ENCODE measurements around the gene IL10RA. TPM values are rescaled to one million over a fixed set of nuclear protein-coding genes. Genes with fewer than 3 reads are reported as not detected.

IL10RA gene
- total RNA-seq, 2 experiments from 2014 or later, result 58.1 to 62.6 TPM

DNA sequence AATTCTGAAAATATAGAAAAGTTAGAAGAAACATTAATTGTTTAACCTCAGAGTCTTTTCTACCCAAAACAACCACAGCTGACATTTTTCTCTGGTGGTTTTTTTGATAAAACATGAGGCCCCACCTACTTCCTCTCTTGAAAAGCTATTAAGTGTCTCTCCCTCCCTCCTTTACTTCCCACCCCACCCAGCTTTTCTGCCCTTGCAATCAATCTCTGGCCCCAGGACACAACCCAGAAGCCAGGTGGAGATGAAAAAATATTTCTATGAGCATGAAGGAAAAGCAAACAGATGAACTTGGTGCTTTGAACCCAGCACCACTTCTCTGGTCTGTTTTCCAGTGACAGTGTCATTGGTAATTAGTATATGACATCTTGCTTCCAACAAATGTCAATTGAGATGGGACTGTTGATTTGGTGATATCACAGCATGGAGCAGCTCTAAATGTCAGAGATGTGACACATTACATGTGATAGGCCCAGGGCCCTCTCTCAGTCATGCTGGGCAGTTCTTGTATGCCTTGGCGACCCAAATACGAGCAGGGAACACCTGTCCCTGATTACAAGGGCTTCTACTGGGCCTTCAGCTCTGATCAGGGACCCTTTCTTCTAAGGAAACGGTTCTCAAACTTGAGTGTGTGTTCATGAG, 33.0 kb upstream of the IL10RA start:
- CTCF ChIA-PET, result interaction anchor here (1.0 to 6.6 kb wide), 7 partner anchors 9 to 99 kb away, joined by 3 to 49 read pairs (median 3); partner anchors contain the start of gene IL10RA
- POLR2A ChIA-PET, result interaction anchor here (1.0 to 1.3 kb wide), 2 partner anchors 27 to 49 kb away, joined by 4 to 6 read pairs; no protein-coding TSS in a partner anchor

DNA sequence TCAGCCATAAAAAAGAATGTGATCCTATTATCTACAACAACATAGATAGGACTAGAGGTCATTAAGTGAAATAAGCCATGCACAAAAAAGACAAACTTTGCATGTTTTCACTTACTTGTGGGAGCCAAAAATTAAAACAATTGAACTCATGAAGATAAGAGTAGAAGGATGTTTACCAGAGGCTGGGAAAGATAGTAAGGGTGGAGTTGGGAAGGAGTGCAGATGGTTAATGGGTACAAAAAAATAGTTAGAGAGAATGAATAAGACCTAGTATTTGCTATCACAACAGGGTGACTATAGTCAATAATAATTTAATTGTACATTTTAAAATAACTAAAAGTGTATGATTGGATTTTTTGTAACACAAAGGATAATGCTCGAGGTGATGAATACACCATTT, 27.2 kb upstream of the IL10RA start:
- POLR2A ChIA-PET, result no interaction called here

DNA sequence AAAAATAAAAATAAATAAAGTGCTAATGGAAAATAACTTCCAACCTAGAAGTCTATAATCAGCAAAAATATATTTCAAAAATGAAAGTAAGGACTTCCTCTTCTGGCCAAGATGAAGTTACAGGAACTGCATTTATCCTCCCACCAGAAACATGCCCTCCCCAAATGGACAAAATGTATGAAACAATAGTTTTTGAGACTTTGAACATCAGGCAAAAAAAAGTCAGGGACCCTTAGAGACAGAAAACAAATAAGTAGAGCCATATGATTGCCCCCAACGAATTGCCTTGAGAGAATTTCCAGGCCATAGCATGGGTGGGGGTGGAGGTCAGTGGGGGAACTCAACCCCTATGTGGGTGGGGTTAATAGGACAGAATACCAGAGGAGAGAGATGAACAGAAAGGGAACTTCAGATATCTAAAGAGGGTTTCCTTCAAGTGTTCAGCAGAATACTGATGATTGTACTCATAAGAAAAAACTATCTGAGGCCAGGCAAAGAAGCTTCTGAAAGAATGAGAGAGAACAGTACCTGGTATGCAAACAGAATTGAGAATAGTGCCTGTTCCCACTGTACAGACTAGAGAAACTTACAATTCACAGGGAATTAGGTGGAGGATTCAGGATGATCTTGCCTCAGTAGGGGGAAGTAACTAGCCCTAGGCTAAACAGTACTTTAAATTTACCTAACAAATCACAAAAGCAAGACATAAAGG, 26.6 kb upstream of the IL10RA start:
- CTCF ChIA-PET, result interaction anchor here (1.1 to 1.5 kb wide), 4 partner anchors 9 to 136 kb away, joined by 3 to 6 read pairs (median 5); no protein-coding TSS in a partner anchor
- POLR2A ChIA-PET, result interaction anchor here (1.0 kb wide), 2 partner anchors 28 to 43 kb away, joined by 3 to 4 read pairs; no protein-coding TSS in a partner anchor

More for the DNA sequence above, 27.2 kb upstream of the IL10RA start:
- CTCF ChIA-PET, result no interaction called here

DNA sequence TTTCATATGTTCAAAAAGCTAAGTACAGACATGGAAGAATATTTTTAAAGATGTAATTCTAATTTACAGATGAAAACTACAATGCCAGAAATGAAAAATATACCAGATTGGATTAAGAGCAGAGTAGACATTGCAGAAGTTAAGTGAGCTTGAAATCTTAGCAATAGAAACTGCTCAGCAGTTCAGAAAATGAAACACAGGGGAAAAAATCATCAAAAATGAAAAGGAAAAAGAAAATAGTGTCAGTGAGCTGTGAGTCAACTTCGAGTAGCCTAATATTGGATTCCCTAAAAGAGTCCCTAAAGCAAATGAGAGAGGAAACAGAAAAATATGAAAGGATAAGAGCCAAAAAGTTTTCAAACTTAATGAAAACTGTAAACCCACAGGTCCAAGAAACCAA, 25.8 kb upstream of the IL10RA start:
- CTCF ChIA-PET, result interaction anchor here (1.1 to 1.5 kb wide), 4 partner anchors 10 to 137 kb away, joined by 3 to 6 read pairs (median 5); no protein-coding TSS in a partner anchor
- POLR2A ChIA-PET, result interaction anchor here (1.0 kb wide), 2 partner anchors 27 to 42 kb away, joined by 3 to 4 read pairs; no protein-coding TSS in a partner anchor

DNA sequence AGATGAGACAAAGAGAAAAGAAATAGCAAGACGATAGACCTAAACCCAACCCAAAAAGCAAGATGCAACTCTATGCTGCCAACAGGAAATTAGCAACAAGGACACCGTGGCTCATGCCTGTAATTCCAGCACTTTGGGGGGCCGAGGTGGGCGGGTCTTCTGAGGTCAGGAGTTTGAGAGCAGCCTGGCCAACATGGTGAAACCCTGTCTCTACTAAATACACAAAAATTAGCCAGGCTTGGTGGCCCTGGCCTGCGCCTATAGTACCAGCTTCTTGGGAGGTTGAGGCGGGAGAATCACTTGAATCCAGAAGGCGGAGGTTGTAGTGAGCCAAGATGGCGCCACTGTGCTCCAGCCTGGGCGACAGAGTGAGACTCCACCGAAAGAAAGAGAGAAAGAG, 24.3 kb upstream of the IL10RA start:
- CTCF ChIA-PET, result interaction anchor here (0.9 to 1.3 kb wide), 2 partner anchors 9 to 15 kb away, joined by 3 read pairs; no protein-coding TSS in a partner anchor
- POLR2A ChIA-PET, result no interaction called here

DNA sequence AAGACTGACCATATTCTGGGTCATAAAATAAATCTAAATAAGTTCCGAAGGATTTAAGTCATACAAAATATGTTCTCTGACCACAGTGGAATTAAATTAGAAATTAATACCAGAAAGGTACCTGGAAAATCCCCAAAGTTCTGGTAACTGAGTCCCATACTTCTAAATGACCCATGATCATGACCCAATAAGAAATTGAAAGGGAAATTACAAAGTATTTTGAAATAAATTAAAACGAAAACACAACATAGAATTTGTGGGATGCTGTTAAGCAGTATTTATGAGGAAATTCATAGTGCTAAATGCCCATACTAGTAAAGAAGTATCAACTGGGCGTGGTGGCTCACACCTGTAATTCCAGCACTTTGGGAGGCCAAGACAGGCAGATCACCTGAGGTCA, 23.4 kb upstream of the IL10RA start:
- POLR2A ChIA-PET, result no interaction called here
- CTCF ChIA-PET, result interaction anchor here (1.0 to 1.3 kb wide), 2 partner anchors 10 to 12 kb away, joined by 3 read pairs; no protein-coding TSS in a partner anchor

DNA sequence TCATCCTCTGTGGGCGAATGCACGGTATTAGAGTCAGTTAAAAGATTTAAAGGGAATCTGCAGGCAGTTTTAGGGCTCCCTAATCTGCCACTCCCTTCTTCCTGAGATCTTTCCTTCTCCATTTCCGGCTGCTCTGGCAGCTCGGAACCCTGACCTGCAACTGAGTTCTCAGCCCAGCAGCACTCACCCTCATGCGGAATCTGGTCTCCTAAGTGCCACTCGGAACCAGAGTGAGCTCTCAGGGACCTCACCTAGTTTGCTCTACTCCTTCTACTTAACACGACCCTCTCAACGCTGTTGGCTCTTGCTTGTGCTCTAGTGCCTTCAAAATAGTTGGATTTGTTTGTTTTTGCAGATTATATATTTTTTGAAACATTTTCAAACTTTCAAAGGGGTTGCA, 19.3 kb upstream of the IL10RA start:
- ChIA-PET POLR2A (interaction anchor here (0.8 to 1.2 kb wide), 2 partner anchors 16 to 84 kb away, joined by 3 to 6 read pairs; no protein-coding TSS in a partner anchor), CTCF (interaction anchor here (0.6 kb wide), 1 partner anchor 131 kb away, joined by 5 read pairs; no protein-coding TSS in a partner anchor)

DNA sequence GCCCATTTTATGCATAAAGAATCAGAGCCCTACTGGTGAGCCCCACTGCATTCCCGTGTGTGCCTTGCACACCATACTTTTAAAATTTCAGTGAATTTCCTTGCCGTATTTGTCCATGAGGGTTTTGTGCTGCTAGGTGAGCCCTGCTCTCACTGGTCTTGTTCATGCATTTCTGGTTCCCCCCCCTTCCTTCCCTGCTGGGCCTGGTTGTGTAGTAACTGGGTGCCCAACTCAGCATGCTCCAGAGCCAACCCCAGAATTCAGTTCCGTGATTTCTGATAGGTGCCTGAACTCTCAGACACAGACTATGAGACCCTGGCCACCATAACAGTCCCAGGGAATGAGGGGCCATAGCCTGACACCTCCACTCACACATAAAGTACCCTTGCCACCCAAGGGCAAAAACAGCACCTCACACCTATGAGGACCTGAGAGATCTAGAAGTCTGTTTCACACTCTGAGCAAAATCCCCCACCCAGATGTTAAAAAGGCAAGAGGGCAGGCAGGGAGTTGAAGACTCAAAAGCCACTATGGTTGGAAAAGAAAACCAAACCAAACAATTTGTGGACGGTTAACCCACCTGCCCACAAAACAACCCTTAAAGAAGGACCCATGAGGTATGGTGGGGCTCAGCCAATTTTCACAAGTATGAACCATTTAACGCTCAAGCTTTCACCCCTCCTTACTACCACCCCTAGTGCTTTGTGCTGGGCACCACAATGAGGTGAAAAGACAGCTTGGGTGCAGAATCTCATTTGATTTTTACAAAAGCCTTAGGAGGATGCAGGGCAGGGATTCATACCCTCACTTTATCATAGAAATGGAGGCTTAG, 16.8 kb upstream of the IL10RA start:
- ChIA-PET POLR2A (interaction anchor here (0.5 to 1.4 kb wide), 5 partner anchors 10 to 414 kb away, joined by 3 to 8 read pairs (median 3); no protein-coding TSS in a partner anchor), CTCF (interaction anchor here (0.5 to 2.1 kb wide), 5 partner anchors 16 to 313 kb away, joined by 3 to 9 read pairs (median 4); partner anchors contain the start of gene IL10RA)

DNA sequence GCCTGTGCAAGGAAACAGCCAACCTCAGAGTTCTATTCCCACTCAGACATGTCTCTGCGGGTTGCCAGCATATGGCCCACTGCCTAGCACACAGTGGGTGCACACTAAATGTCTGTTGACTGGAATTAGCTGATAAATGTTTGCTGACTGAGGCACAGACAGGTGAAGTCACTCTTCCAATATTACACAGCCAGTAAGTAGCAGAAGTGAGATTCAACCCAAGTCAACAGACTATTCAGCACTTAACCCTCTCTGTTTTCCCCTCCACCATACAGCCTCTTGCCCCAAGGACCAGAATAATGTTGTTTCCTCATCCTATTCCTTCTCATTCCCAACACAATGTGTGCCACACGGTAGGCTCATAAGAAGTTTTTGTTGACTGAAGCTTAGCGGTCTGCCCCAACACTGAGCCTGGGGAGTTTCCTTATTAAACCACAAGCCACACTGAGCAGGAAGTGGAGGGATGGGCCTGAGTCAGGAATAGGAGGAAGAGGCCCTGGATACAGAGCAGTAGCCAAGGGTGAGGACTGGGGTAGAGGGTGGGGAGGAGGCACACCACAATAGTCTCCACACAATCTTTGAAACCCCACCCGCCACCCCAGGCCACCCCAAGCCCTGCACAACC, 15.7 kb upstream of the IL10RA start:
- ChIA-PET CTCF (interaction anchor here (0.8 to 2.1 kb wide), 8 partner anchors 12 to 83 kb away, joined by 3 to 9 read pairs (median 4); partner anchors contain the start of gene IL10RA), POLR2A (interaction anchor here (1.0 to 1.4 kb wide), 3 partner anchors 16 to 32 kb away, joined by 3 to 5 read pairs (median 5); partner anchors contain the start of gene IL10RA)

DNA sequence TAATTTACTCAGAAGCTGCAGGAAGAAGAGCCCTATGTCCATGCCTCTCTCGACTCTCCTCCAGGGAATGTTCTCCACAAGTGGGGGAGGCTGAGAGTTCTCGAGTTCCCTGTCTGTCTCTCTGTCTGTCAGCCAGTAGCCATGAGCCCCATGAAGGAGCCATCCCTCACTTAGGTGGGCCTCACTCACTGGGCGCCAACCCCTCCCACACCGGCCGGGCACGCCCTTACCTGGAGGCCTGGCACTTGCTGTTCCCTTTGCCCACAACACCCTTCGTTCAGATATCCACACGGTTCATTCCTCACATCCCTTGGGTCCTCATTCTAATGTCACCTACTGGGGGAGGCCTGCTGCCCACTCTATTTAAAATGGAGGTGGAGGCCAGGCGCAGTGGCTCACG, 14.2 kb upstream of the IL10RA start:
- ChIA-PET POLR2A (interaction anchor here (0.6 kb wide), 1 partner anchor 14 kb away, joined by 5 read pairs; the partner anchor contains the start of gene IL10RA), CTCF (no interaction called here)

DNA sequence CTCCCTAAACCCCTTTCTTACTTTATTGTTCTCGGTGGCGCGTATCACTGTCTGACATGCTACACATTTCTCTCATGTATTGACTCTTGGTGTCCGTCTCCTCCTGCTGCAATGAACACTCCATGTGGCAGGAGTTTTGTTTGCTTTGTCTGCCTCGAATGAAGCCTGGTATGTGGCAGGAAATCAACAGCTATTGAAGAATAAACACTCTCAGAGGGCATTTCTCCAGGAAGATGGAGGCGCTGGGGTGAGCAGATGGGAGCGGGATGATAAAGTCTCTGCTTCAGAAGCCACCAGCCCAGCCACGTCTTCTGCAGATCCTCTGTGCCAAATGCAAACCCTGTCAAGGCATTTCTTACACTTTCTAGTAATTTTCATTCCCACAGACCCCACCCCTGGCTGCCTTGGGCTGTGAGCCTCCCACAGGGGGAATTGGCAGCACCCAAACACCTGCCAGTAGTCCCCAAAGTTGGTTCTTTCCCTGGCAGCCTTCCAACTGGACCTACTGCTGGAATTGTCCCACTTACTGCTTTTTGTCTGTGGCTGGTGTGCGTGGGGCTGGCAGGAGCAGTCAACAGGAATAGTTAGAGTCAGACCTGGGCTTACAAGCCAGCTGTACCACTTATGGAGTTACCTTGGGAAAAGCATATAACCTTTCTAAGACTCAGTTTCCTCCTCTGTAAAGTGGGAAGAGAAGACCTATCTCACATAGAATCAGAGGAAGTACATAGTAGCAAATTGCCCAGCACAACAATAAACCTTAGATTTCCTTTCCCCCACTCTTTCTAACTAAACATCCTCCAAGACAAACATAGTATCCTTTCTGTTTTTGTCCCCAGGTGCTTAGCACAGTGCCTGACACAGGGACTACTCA, 13.3 kb upstream of the IL10RA start:
- CTCF ChIA-PET, result interaction anchor here (0.8 to 2.7 kb wide), 2 partner anchors 12 to 80 kb away, joined by 3 to 17 read pairs; no protein-coding TSS in a partner anchor
- POLR2A ChIA-PET, result interaction anchor here (0.7 kb wide), 1 partner anchor 200 kb away, joined by 3 read pairs; no protein-coding TSS in a partner anchor

DNA sequence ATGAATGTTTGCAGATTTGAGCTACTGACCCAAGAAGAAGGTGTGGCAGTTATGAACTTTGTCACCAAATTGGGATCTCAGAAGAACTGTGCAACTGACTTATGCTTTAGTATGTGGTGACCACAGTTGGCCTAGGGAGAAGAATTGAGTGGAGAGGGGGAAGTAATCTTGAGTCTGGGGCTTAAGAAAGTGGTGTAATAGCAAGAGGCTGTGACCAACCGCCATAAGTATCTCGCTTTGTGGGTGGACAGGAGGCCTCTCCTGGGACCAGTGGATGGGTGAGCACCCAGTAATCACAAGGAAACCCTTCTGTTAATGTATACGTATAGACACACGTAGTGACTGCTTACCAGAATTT, 12.7 kb upstream of the IL10RA start:
- POLR2A ChIA-PET, result interaction anchor here (0.7 kb wide), 1 partner anchor 201 kb away, joined by 3 read pairs; no protein-coding TSS in a partner anchor
- CTCF ChIA-PET, result interaction anchor here (1.2 to 2.7 kb wide), 2 partner anchors 33 to 80 kb away, joined by 4 to 17 read pairs; no protein-coding TSS in a partner anchor

DNA sequence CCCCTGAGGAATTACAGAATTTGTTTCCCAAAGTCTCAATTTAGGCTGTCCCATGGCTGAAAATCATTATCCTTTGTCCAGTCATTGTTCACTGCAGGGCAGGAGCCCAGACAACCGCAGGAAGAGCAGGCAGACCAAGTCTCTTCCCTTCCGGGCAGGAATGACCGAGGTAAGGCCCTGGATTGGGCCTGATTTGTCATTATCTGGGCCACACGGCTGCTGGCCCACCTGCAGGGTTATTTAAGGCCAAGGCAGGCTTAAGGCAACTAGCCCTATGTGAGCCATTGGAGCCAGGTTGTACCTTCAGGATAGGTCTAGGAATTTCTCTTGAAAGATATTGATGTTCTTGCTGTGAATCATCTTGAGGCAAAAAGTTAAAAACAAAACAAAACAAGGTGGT, 9.7 kb upstream of the IL10RA start:
- CTCF ChIA-PET, result interaction anchor here (1.0 to 1.5 kb wide), 4 partner anchors 10 to 76 kb away, joined by 3 read pairs; partner anchors contain the start of gene IL10RA

DNA sequence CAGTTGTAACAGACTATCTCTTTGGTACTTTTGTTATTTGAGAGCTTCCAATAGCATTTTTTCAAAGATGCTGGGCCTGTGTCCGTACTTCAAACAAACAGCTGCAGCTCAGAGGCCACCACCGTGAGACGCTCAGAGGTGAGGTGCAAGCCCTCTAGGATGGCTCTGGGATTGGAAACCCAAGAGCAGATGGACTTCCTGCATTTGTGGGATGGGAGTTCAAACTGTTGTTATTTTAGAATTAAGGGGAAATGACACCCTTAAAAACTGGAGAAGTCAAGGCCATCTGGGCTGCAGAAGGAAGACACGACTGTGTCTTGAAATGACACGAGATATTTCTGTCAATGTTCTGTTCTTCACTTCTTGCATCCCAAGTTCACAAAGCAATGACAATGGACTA, 9.2 kb upstream of the IL10RA start:
- CTCF ChIA-PET, result interaction anchor here (1.0 to 1.5 kb wide), 4 partner anchors 15 to 76 kb away, joined by 3 to 5 read pairs (median 3); no protein-coding TSS in a partner anchor
- POLR2A ChIA-PET, result interaction anchor here (1.3 kb wide), 1 partner anchor 25 kb away, joined by 3 read pairs; no protein-coding TSS in a partner anchor

More for the DNA sequence above, 9.7 kb upstream of the IL10RA start:
- POLR2A ChIA-PET, result interaction anchor here (1.3 kb wide), 1 partner anchor 26 kb away, joined by 3 read pairs; no protein-coding TSS in a partner anchor

DNA sequence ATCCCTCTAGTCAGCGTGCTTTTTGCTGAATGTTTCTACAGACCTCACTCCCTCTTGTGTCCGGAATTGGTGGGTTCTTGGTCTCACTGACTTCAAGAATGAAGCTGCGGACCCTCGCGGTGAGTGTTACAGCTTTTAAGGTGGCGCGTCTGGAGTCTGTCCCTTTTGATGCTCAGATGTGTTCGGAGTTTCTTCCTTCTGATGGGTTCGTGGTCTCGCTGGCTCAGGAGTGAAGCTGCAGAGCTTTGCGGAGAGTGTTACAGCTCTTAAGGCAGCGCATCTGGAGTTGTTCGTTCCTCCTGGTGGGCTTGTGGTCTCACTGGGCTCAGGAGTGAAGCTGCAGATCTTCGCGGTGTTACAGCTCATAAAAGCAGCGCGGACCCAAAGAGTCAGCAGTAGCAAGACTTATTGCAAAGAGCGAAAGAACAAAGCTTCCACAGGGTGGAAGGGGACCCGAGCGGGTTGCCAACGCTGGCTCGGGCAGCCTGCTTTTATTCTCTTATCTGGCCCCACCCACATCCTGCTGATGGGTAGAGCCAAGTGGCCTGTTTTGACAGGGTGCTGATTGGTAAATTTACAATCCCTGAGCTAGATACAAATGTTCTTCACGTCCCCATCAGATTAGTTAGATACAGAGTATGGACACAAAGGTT, 8.5 kb upstream of the IL10RA start:
- POLR2A ChIA-PET, result interaction anchor here (1.5 kb wide), 1 partner anchor 10 kb away, joined by 4 read pairs; no protein-coding TSS in a partner anchor
- CTCF ChIA-PET, result interaction anchor here (1.2 to 1.4 kb wide), 2 partner anchors 31 to 38 kb away, joined by 5 read pairs; no protein-coding TSS in a partner anchor

DNA sequence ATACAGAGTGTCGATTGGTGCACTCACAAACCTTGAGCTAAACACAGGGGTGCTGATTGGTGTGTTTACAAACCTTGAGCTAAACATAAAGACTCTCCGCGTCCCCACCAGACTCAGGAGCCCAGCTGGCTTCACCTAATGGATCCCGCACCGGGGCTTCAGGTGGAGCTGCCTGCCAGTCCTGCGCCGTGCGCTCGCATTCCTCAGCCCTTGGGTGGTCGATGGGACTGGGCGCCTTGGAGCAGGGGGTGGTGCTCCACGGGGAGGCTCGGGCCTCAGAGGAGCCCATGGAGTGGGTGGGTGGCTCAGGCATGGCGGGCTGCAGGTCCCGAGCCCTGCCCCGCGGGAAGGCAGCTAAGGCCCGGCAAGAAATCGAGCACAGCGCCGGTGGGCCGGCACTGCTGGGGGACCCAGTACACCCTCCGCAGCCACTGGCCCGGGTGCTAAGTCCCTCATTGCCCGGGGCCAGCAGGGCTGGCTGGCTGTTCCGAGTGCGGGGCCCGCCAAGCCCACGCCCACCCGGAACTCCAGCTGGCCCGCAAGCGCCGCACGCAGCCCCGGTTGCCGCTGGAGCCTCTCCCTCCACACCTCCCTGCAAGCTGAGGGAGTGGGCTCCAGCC, 7.8 kb upstream of the IL10RA start:
- CTCF ChIA-PET, result interaction anchor here (1.4 kb wide), 1 partner anchor 31 kb away, joined by 5 read pairs; no protein-coding TSS in a partner anchor
- POLR2A ChIA-PET, result interaction anchor here (1.5 kb wide), 1 partner anchor 9 kb away, joined by 4 read pairs; no protein-coding TSS in a partner anchor
